LNCAP (cell line): ENCODE results near the gene ZNF516.

ENCODE experiments used
- CTCF ChIP-seq: fragments of 450-650 bp; IDR thresholded peaks from 2 replicates; pipeline ENCODE4 v1.5.1; 2017; ENCODE audit warnings: mild to moderate bottlenecking

Gene ZNF516

GRCh38 chr18:76314015-76314414, 181.0 kb downstream of the ZNF516 start:
- no peak for TF ChIP-seq CTCF
